CD4-positive, alpha-beta T cell (primary cell): ENCODE results near the gene SYNGAP1. TPM values are rescaled to one million over a fixed set of nuclear protein-coding genes. Genes with fewer than 3 reads are reported as not detected.

Source experiments
- ATAC-seq: fragments of 200-7000 bp; cut with Tn5 transposase; one replicate; pipeline ENCODE4 v1.10.0; 2022; ENCODE audit warnings: mild to moderate bottlenecking; ENCODE audit not compliant: poor library complexity
- CTCF ChIA-PET: fragments of 350-600 bp; sonication (Branson Sonifier 250); formaldehyde crosslinking; loops from one replicate; lab custom pipeline; 2021; ENCODE audit warnings: antibody characterized with exemption, inconsistent platforms; lab: Charles Lee
- POLR2A ChIA-PET: fragments of 350-600 bp; sonication (Branson Sonifier 250); formaldehyde crosslinking; loops from one replicate; lab custom pipeline; 2021; ENCODE audit warnings: antibody characterized with exemption, inconsistent platforms; lab: Charles Lee
- DNase-seq, 14 experiments: peaks; one replicate each; pipeline ENCODE4 v3.0.0-alpha.2; 2013 to 2020; ENCODE audit warnings: mixed read lengths in 2 of 14
- H3K27ac ChIP-seq, 2 donors: one replicate each; pipeline versions ENCODE4 v1.5.1 to v1.7.0; 2013; ENCODE audit warnings: low read length in 2 of 2, low read depth in 1 of 2, mild to moderate bottlenecking in 1 of 2
- H3K27me3 ChIP-seq, 2 experiments: 1 replicate in 1 of 2; 2 replicates in 1 of 2; pipeline versions ENCODE4 v1.6.1 to v1.7.0; 2013; ENCODE audit warnings: low read length in 2 of 2, control low read depth in 1 of 2, mild to moderate bottlenecking in 1 of 2, moderate library complexity in 1 of 2; ENCODE audit not compliant: insufficient read depth in 2 of 2, control insufficient read depth in 1 of 2
- H3K36me3 ChIP-seq: one replicate; pipeline ENCODE4 v1.6.1; 2013; ENCODE audit warnings: low read length, control low read depth; ENCODE audit not compliant: insufficient read depth
- H3K4me1 ChIP-seq: one replicate; pipeline ENCODE4 v1.6.1; 2013; ENCODE audit warnings: low read length, control low read depth; ENCODE audit not compliant: insufficient read depth
- H3K4me3 ChIP-seq: one replicate; pipeline ENCODE4 v1.5.1; 2013; ENCODE audit warnings: mild to moderate bottlenecking, low read length, moderate library complexity
- H3K9me3 ChIP-seq, 2 experiments: 1 replicate in 1 of 2; 2 replicates in 1 of 2; pipeline versions ENCODE4 v1.6.1 to v1.7.0; 2013; ENCODE audit warnings: low read length in 2 of 2, mild to moderate bottlenecking in 2 of 2, control low read depth in 1 of 2, moderate library complexity in 1 of 2; ENCODE audit not compliant: control insufficient read depth in 1 of 2, insufficient read depth in 1 of 2
- H3K27ac Mint-ChIP-seq: one replicate; pipeline ENCODE4 v1.8.0; 2020; ENCODE audit warnings: mixed read lengths
- H3K27me3 Mint-ChIP-seq: one replicate; pipeline ENCODE4 v1.8.0; 2021; ENCODE audit warnings: mixed read lengths
- H3K36me3 Mint-ChIP-seq: one replicate; pipeline ENCODE4 v1.8.0; 2021; ENCODE audit warnings: low read depth, mixed read lengths
- H3K4me1 Mint-ChIP-seq: one replicate; pipeline ENCODE4 v1.8.0; 2021; ENCODE audit warnings: low read depth, mixed read lengths
- H3K4me3 Mint-ChIP-seq: one replicate; pipeline ENCODE4 v1.8.0; 2020; ENCODE audit warnings: mild to moderate bottlenecking, mixed read lengths
- H3K9me3 Mint-ChIP-seq: one replicate; pipeline ENCODE4 v1.8.0; 2020; ENCODE audit warnings: mixed read lengths
- intact Hi-C, 2 experiments: fragments of 100-400 bp; cut with DNase I in 1 of 2; cut with micrococcal nuclease in 1 of 2; formaldehyde crosslinking; loops; one replicate each; pipeline versions ENCODE4 v1.15.1 to v1.9.0; 2023 to 2025; cut with DNase I, micrococcal nuclease
- total RNA-seq, 174 experiments: library from RNA in 2 of 174; stranded (reverse) in 2 of 174; gene quantifications; one replicate each; pipeline ENCODE4 v1.2.3 and lab custom pipeline; 2021 to 2026
- TF ChIP-seq, protein P1 (sequence below): fragments of 200-600 bp; IDR thresholded peaks from one replicate; pipeline ENCODE4 v1.8.0; 2022; ENCODE audit warnings: antibody characterized with exemption, mild to moderate bottlenecking

SYNGAP1 gene
- total RNA-seq, 2 experiments from 2014 or later, result 62.4 to 63.8 TPM

DNA sequence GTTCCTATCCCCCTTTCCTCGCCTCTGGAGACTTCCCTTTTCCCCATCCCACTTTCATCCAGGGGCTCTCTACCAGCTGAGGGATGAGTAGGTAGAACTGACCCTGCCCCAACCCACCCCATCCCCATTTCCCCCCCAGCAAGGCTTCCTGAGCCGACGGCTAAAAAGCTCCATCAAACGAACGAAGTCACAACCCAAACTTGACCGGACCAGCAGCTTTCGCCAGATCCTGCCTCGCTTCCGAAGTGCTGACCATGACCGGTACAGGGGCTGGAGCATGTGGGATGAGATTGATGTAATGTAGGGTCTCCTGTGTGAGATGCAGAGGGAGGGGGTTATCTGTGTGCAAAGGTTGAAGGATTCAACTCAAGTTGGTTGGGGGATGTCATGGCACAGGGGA is 12.7 kb downstream of the SYNGAP1 start:
- peaks cover 32% of the 10 kb centered on the region for H3K36me3 ChIP-seq
- H3K9me3 ChIP-seq, result no peaks in the 10 kb centered on the region
- H3K27me3 ChIP-seq, result no peaks in the 10 kb centered on the region
- peaks cover 51% of the 10 kb centered on the region for H3K4me1 ChIP-seq
- Mint-ChIP-seq H3K9me3 (no peaks in the 10 kb centered on the region), H3K36me3 (peaks cover 43% of the 10 kb centered on the region), H3K4me1 (peaks cover 53% of the 10 kb centered on the region), H3K4me3 (peak overlapping the region; percentile 93), H3K27ac (peak overlapping the region; percentile 78), H3K27me3 (no peaks in the 10 kb centered on the region)
- intact Hi-C loops, result loop anchor here in 1 of 2 experiments (5.0 to 10.0 kb wide), 3 partner anchors 145 to 802 kb away; partner anchors contain the start of genes HMGA1 and LEMD2
- H3K27ac ChIP-seq, result no peak overlapping the region
- ChIA-PET CTCF (no interaction called here), POLR2A (interaction anchor here (1.4 to 4.7 kb wide), 3 partner anchors 22 to 138 kb away, joined by 3 to 45 read pairs (median 25); partner anchors contain the start of gene ZBTB9)
- DNase-seq, result no peak
- TF ChIP-seq, protein P1, sequence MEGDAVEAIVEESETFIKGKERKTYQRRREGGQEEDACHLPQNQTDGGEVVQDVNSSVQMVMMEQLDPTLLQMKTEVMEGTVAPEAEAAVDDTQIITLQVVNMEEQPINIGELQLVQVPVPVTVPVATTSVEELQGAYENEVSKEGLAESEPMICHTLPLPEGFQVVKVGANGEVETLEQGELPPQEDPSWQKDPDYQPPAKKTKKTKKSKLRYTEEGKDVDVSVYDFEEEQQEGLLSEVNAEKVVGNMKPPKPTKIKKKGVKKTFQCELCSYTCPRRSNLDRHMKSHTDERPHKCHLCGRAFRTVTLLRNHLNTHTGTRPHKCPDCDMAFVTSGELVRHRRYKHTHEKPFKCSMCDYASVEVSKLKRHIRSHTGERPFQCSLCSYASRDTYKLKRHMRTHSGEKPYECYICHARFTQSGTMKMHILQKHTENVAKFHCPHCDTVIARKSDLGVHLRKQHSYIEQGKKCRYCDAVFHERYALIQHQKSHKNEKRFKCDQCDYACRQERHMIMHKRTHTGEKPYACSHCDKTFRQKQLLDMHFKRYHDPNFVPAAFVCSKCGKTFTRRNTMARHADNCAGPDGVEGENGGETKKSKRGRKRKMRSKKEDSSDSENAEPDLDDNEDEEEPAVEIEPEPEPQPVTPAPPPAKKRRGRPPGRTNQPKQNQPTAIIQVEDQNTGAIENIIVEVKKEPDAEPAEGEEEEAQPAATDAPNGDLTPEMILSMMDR, result no peak
- no peak overlapping the region for H3K4me3 ChIP-seq
- no peak for ATAC-seq

DNA sequence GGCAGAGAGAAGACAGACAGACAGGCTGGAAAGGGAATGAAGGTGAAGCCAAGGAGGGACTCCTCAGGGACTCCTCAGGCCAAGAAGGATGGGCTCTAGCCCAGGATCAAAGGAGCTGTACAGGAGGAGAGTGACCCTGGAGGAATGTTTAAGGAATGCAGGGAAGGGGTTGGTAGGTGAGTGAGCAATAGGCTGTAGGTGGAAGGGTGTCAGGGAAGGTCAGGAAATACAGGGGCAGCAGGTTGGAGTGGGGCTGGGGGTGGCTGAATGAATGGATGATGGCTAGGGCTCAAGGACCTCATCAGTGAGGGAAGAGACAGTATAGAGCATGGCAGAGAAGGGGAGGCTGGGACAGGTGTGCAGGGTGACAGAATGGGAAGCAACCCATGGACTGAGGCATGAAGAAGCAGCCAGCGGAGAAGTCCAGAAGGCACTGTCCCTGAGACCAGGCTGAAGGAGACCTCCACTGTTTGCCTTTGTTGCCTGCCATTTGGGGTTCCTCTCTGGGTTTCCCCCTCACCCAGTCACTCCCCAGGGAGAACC is 13.2 kb downstream of the SYNGAP1 start:
- Histone ChIP-seq H3K36me3 (peaks cover 36% of the 10 kb centered on the region), H3K27ac (no peak overlapping the region), H3K9me3 (no peaks in the 10 kb centered on the region), H3K4me3 (no peak overlapping the region), H3K4me1 (peaks cover 50% of the 10 kb centered on the region), H3K27me3 (no peaks in the 10 kb centered on the region)
- ATAC-seq (no peak), DNase-seq (no peak)
- Mint-ChIP-seq H3K27ac (peak overlapping the region; percentile 78), H3K4me1 (peaks cover 53% of the 10 kb centered on the region), H3K36me3 (peaks cover 46% of the 10 kb centered on the region), H3K27me3 (no peaks in the 10 kb centered on the region), H3K4me3 (peak overlapping the region; percentile 80), H3K9me3 (no peaks in the 10 kb centered on the region)
- intact Hi-C loops, result loop anchor here in 1 of 2 experiments (5.0 to 10.0 kb wide), 3 partner anchors 144 to 802 kb away; partner anchors contain the start of genes HMGA1 and LEMD2
- TF ChIP-seq, protein P1, result no peak
- POLR2A ChIA-PET, result interaction anchor here (1.4 to 4.7 kb wide), 3 partner anchors 21 to 137 kb away, joined by 3 to 45 read pairs (median 25); partner anchors contain the start of gene ZBTB9
- CTCF ChIA-PET, result no interaction called here

DNA sequence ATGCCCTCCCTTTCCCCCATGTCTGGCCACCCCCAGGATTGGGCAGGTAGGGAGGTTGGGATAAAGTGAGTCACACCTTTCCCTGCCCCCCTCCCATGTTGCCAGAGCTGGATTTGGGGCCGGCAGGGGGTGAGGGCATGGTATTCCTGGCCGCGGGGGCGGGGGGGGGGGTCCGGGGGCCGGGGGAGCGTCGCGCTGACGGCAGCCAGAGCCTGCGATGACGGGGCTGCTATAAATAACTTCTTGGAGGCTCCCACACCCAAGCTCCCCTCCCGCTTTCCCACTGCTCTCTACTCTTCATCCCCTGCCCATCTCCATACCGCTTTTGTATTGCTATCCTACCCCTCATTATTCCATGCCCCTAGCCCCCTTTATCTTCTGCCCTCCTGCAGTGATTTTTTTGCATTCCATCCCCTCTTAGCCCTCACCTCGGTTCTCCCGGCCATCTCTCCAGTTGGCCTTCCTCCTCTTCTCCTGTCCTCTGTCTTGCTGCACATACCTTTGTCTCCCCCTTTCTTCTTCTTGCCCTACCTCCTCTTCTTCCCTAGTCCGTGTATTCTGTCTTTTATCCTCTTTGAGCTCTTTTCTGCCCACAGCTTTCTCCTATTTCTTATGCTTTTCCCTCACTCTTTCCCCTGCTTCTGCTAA is 13.8 kb downstream of the SYNGAP1 start:
- POLR2A ChIA-PET, result no interaction called here
- Histone ChIP-seq H3K9me3 (no peaks in the 10 kb centered on the region), H3K27ac (no peak overlapping the region), H3K36me3 (peaks cover 42% of the 10 kb centered on the region), H3K4me3 (no peak overlapping the region), H3K27me3 (no peaks in the 10 kb centered on the region), H3K4me1 (peaks cover 44% of the 10 kb centered on the region)
- DNase-seq (no peak), ATAC-seq (no peak)
- peaks cover 48% of the 10 kb centered on the region for H3K4me1 Mint-ChIP-seq
- no peak overlapping the region for H3K4me3 Mint-ChIP-seq
- CTCF ChIA-PET, result no interaction called here
- TF ChIP-seq, protein P1, result no peak
- no peaks in the 10 kb centered on the region for H3K9me3 Mint-ChIP-seq
- peak overlapping the region; percentile 12 for H3K27ac Mint-ChIP-seq
- intact Hi-C loops, result loop anchor here in 1 of 2 experiments (5.0 to 10.0 kb wide), 3 partner anchors 144 to 801 kb away; partner anchors contain the start of genes HMGA1 and LEMD2
- H3K27me3 Mint-ChIP-seq, result no peaks in the 10 kb centered on the region
- H3K36me3 Mint-ChIP-seq, result peaks cover 52% of the 10 kb centered on the region
